Measurements from ENCODE around the gene SLC6A6.

SLC6A6 gene

DNA sequence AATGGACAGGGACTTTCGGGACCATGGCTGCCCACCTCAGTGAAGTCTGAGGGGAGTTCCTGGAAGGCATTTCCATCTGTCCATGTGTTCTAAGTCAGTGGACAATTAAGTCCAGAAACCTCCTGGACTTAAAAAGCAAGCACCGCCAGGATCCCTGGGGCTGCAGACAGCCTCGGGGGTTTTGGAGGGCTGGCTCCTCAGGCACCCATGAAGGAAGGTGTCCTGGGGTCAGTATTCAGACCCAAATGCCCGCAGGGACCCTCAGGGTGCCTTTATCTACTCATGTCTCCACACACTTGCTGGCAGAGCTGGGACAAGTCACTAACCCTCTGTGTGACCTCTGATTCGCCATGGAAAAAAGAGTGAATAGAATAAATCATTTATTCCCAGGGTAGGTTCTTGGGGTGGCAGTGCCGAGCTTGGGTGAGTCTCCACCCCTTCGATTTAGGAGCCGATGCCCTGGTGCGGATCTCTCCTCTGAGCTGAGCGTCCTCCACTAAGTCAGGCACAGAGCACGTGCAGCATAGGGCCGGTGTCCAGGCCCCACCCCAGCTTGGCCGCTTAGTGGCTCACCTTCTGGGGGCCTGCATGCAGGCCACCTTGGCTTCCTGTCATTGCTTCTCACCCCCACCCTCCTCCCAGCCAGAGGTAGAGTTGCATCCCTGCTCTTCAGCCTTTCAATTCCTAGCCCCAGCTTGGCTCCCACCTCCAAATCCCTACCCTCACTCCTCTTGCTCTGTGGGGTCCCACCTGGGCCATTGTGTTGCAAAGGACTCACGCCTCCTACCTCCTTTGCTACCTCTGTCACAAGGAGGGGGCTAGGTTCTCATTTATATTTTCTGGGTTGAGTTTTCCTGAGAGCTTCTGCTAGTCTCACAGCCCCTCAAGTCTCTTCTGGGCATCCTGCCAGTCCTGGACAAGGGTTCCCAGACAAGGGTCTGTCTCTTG, 19.9 kb downstream of the SLC6A6 start:
- DNase-seq (ENCODE audit: low read depth): no peak

DNA sequence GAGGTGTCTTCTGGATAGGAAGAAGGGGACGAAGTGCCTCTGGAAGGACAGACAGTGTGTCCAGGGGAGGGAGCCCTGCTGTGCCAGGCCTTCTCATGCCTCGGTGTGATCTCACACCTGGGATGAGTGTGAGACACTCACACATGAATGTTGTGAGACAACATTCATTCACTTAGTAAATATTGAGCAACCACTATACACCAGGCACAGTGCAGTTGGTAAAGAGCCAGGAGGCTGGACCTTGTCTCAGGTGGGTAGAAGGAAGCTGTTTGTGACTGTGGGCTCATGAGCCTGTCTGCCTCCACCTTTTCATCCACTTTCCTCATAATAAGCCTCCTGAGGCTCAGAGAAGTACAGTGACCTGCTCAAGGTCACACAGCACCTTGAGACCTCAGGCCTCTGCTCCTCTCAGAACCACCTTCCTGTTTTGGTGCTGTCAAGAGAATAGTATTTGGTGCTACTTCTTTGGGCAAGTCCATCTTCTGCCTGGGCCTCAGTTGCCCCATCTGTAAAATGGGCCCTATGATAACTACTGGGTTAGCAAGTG, 20.9 kb downstream of the SLC6A6 start:
- no peak for DNase-seq (ENCODE audit: low read depth)

GRCh38 chr3:14423963-14424362, 21.6 kb downstream of the SLC6A6 start:
- DNase-seq (ENCODE audit: low read depth): no peak

DNA sequence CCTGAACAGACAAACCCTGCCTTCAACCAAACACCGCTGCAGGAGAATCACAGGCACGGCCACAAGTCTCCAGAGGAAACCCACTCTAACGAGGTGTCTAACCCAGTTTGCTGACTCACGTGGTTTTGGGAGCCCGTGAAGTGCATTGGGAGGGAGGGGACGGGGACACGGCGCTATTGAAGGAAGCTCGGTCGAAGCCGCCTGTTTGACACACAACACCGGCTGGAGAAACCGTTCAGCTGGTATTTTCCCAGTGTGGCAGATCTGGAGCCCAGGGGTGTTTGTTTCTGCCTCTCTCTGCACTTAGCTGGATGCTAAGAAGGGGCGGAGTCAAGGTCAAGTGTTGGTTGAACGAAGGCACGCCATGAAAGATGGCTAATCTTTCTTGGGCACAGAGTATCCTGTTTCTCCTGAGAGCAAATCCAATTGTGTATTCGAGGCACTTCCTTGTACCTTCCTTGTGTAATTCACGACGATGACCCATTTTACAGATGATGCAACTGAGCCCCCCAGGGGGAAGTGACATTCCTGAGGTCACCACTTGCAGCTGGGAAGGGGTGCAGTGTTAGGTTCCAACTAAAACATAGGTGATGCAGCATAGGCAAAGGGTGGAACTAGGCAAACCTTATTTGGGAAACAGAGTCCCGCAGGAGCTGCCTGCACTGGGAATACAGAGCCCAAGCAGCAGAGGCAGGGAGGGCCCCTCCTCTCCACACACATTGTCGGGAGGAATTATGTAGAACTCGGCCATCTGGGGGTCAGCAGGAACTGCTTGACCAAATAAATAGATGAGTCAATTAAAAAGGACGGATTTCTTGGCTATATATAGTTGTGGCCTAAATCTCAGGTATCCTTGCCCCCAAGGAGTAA, 22.5 kb downstream of the SLC6A6 start:
- DNase-seq (ENCODE audit: low read depth): peak; percentile 77

DNA sequence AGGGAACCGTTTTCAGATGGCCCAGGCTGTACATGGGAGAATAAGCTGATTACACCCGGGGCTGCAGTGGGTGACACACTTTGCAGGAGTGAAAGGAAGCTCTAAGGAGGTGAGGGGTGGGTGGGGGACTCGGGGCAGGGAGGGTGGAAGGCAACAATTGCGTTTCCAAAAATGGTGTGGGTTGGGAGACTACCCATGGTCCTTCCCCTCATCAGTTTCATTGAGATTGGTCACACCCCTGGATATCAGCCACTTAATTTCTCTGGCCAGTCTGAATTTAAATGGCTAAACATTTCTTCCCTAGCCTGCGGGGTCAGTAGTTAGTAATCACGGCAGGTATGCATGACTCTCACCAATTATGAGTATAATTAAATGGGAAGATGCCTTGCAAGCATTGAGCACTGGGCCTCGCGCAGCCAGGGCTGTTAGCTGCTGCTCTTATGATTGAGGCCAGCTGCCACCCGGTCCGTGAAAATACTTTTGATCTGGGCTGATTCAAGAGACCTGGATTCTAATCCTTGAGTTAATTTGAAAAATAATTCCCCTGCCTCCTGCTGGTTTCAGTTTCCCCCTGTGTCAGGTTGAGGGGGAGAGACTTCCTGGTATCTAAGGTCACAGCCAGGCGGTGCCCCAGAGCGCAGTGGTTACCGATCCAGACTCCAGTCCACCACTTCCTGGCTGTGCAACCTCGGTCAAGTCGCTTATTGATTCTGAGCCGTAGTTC, 23.3 kb downstream of the SLC6A6 start:
- peak; percentile 77 for DNase-seq (ENCODE audit: low read depth)

GRCh38 chr3:14426305-14426620, 23.9 kb downstream of the SLC6A6 start:
- no peak for DNase-seq (ENCODE audit: low read depth)

GRCh38 chr3:14428087-14429033, 26.0 kb downstream of the SLC6A6 start:
- peak; percentile 68 for DNase-seq (ENCODE audit: low read depth)

GRCh38 chr3:14429237-14429636, 26.8 kb downstream of the SLC6A6 start:
- no peak for DNase-seq (ENCODE audit: low read depth)

GRCh38 chr3:14429640-14430039, 27.2 kb downstream of the SLC6A6 start:
- DNase-seq (ENCODE audit: low read depth): no peak

GRCh38 chr3:14430053-14430452, 27.6 kb downstream of the SLC6A6 start:
- no peak for DNase-seq (ENCODE audit: low read depth)

DNA sequence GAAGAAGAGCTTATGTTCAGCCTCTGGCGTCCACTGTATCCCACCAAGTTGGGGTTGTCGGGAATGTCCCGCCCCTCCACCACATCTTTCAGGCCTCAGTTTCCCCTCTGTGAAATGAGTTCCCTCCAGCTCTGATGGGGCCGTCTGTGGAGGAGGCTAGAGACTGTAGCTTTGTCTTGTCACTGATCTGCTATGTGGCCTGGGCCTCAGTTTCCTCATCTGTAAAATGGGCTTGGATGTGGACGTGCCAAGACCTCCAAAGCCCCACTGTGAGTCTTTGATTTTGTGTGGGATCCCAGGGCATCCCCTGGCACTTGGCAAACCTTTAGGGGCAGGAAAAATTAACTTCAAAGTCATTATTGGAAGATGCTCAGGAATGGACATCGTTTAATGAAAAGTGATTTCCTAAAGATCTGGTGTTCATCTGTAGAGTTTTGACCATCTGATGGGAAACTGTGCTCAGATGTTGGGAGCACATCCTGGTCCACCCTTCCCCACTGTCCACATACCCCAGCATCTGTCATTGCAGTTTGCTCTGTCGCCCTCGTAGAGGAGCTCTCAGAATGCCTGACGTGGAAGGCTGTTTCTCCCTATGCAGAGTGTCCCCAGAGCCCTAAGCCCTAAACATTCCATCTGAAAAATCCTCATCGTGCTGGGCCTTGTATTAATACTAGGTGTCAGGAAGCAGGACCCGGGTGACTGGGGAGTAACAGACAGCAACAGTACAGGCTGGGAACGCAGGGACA, 28.5 kb downstream of the SLC6A6 start:
- peak; percentile 40 for DNase-seq (ENCODE audit: low read depth)

DNA sequence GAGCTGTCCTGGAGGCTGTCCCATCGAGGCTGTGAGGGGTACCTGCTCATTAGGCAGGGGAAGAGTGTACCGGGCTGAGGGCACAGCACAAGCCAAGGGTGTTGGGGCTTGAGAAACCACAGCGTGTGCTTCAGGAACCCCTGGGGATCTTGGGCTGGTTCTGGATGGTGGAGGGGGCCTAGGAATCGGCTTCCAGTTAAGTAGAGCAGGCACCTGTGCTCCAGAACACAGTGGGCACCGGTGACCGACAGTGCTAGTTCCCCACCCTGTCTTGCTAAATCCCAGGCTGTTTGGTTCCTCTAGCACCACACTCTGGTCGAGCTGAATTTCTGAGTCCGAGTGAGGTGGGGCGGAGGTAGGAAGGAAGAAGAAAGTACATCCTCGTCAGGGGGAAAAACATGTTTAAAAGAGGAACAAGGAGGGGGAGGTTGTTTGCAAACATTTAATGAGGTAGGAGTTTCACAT, 29.1 kb downstream of the SLC6A6 start:
- no peak for DNase-seq (ENCODE audit: low read depth)

- DNase-seq (ENCODE audit: low read depth): peak; percentile 96
Measured at GRCh38 chr3:14431917-14432834, 29.8 kb downstream of the SLC6A6 start.

GRCh38 chr3:14433106-14433505, 30.7 kb downstream of the SLC6A6 start:
- DNase-seq (ENCODE audit: low read depth): no peak

DNA sequence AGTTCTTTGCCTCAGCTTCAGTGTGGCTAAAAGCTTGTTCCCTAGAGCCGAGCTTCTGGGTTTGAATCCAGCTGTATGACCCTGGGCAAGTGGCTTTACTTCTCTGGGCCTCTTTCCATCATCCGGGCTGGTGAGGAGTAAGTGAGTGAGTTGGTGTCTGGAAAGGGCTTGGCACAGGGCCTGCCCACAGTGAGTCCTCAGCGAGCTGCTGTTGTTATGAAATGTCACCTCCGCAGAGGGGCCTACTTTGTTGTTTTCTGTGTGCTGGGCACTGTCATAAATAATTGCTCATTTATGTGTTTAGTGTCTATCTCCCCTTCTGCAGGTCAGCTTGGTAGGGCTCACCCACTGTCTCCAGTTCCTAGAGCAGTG, 31.7 kb downstream of the SLC6A6 start:
- peak; percentile 69 for DNase-seq (ENCODE audit: low read depth)

DNA sequence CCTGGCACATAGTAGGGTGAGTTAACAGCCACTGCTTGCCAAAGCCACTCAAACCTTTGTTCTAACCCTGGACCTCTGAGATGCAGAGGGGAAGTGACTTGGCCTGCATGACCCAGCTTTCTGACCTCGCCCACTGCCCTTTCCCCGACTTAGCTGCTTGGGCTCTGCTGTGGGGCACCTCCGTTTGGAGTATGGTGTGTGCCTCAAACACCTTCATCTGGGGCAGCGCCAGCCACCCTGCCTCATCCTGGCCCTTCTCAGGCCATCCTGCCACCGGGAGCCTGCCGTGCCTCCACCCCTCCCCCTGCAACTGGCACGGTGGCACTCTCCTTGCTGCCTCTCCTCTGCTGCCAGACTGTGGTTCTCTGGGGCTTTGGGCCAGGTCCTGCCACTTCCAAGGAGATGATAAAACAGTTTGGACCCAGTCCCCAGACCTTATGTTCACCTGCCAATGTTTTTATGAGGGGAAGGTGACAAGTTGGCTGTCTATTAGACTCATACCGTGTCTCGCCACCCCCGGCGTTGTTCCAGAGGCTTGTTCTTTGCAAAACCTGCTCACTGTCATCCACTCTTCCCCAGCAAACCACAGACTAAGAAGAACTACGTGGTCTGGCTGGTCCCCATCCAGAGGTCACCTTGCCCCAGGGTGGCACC, 32.2 kb downstream of the SLC6A6 start:
- DNase-seq (ENCODE audit: low read depth): no peak

GRCh38 chr3:14435175-14436014, 33.0 kb downstream of the SLC6A6 start:
- DNase-seq (ENCODE audit: low read depth): peak; percentile 48

- no peak for DNase-seq (ENCODE audit: low read depth)
Measured at GRCh38 chr3:14436954-14437281, 34.5 kb downstream of the SLC6A6 start.
